ENCODE measurements around the gene PLOD1. TPM values are rescaled to one million over a fixed set of nuclear protein-coding genes. Genes with fewer than 3 reads are reported as not detected.
A peak's percentile ranks its signal among the peaks of the same experiment; 100 is the strongest.

The PLOD1 gene
- total and polyA plus RNA-seq, 2 of the 13 experiments (the other 11 are each of a cell fraction or from before 2014, with no cell fraction given), result 70.1 to 318 TPM

- no peak for TF ChIP-seq MLX (CRISPR knock-in tag; IDR thresholded peaks at IDR 0.05)
- TF ChIP-seq, protein P1, sequence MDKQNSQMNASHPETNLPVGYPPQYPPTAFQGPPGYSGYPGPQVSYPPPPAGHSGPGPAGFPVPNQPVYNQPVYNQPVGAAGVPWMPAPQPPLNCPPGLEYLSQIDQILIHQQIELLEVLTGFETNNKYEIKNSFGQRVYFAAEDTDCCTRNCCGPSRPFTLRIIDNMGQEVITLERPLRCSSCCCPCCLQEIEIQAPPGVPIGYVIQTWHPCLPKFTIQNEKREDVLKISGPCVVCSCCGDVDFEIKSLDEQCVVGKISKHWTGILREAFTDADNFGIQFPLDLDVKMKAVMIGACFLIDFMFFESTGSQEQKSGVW (CRISPR knock-in tag; IDR thresholded peaks at IDR 0.05; ENCODE audit: borderline replicate concordance), result no peak
- TF ChIP-seq, protein P2, sequence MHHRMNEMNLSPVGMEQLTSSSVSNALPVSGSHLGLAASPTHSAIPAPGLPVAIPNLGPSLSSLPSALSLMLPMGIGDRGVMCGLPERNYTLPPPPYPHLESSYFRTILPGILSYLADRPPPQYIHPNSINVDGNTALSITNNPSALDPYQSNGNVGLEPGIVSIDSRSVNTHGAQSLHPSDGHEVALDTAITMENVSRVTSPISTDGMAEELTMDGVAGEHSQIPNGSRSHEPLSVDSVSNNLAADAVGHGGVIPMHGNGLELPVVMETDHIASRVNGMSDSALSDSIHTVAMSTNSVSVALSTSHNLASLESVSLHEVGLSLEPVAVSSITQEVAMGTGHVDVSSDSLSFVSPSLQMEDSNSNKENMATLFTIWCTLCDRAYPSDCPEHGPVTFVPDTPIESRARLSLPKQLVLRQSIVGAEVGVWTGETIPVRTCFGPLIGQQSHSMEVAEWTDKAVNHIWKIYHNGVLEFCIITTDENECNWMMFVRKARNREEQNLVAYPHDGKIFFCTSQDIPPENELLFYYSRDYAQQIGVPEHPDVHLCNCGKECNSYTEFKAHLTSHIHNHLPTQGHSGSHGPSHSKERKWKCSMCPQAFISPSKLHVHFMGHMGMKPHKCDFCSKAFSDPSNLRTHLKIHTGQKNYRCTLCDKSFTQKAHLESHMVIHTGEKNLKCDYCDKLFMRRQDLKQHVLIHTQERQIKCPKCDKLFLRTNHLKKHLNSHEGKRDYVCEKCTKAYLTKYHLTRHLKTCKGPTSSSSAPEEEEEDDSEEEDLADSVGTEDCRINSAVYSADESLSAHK (CRISPR knock-in tag; IDR thresholded peaks at IDR 0.05; ENCODE audit: borderline replicate concordance), result no peak
- TF ChIP-seq ZUFSP (CRISPR knock-in tag; IDR thresholded peaks at IDR 0.05; ENCODE audit: borderline replicate concordance), result no peak
- TF ChIP-seq SAP130 (CRISPR knock-in tag; IDR thresholded peaks at IDR 0.05; ENCODE audit: low read depth), result 0 out of 2 replicates have a peak, but pooled peaks have one; percentile 8
- TF ChIP-seq CEBPG (CRISPR knock-in tag; IDR thresholded peaks at IDR 0.05), result no peak
- 0 out of 2 replicates have a peak, but pooled peaks have one; percentile 29 for TF ChIP-seq ZNF747 (CRISPR knock-in tag; IDR thresholded peaks at IDR 0.05; ENCODE audit: borderline replicate concordance)
- TF ChIP-seq NCOR1 (IDR thresholded peaks at IDR 0.05; ENCODE audit: borderline replicate concordance, low read length), result no peak
- TF ChIP-seq, protein P3, sequence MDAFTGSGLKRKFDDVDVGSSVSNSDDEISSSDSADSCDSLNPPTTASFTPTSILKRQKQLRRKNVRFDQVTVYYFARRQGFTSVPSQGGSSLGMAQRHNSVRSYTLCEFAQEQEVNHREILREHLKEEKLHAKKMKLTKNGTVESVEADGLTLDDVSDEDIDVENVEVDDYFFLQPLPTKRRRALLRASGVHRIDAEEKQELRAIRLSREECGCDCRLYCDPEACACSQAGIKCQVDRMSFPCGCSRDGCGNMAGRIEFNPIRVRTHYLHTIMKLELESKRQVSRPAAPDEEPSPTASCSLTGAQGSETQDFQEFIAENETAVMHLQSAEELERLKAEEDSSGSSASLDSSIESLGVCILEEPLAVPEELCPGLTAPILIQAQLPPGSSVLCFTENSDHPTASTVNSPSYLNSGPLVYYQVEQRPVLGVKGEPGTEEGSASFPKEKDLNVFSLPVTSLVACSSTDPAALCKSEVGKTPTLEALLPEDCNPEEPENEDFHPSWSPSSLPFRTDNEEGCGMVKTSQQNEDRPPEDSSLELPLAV (CRISPR knock-in tag; conservative IDR thresholded peaks at IDR 0.05; ENCODE audit: low read depth), result no peak
- no peak for TF ChIP-seq ZNF891 (CRISPR knock-in tag; IDR thresholded peaks at IDR 0.05)
- no peak for TF ChIP-seq ZBTB34 (CRISPR knock-in tag; IDR thresholded peaks at IDR 0.05)
- TF ChIP-seq SMYD3 (CRISPR knock-in tag; IDR thresholded peaks at IDR 0.05), result no peak
- TF ChIP-seq AGO1 (IDR thresholded peaks at IDR 0.05; ENCODE audit: low read depth, low read length, poor library complexity, severe bottlenecking), result no peak
- TF ChIP-seq ADNP (CRISPR knock-in tag; IDR thresholded peaks at IDR 0.05), result no peak
- peak; percentile 36; the same call in 1 of the 2 replicates for TF ChIP-seq CEBPB (IDR thresholded peaks at IDR 0.05; ENCODE audit: borderline replicate concordance, low read depth, low read length)
- TF ChIP-seq EHMT2 (IDR thresholded peaks at IDR 0.05; ENCODE audit: borderline replicate concordance, low read depth, low read length), result no peak
- TF ChIP-seq AGO2 (optimal IDR thresholded peaks at IDR 0.05; ENCODE audit: low read depth, low read length), result no peak
- no peak for TF ChIP-seq RBAK (CRISPR knock-in tag; IDR thresholded peaks at IDR 0.05)
These were observed 49.6 kb downstream of the PLOD1 start (continued) for GRCh38 chr1:11984121-11984520.
